ENCODE data around the gene RARRES1.
A peak's percentile ranks its signal among the peaks of the same experiment; 100 is the strongest.

Gene RARRES1, protein sequence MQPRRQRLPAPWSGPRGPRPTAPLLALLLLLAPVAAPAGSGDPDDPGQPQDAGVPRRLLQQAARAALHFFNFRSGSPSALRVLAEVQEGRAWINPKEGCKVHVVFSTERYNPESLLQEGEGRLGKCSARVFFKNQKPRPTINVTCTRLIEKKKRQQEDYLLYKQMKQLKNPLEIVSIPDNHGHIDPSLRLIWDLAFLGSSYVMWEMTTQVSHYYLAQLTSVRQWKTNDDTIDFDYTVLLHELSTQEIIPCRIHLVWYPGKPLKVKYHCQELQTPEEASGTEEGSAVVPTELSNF

DNA sequence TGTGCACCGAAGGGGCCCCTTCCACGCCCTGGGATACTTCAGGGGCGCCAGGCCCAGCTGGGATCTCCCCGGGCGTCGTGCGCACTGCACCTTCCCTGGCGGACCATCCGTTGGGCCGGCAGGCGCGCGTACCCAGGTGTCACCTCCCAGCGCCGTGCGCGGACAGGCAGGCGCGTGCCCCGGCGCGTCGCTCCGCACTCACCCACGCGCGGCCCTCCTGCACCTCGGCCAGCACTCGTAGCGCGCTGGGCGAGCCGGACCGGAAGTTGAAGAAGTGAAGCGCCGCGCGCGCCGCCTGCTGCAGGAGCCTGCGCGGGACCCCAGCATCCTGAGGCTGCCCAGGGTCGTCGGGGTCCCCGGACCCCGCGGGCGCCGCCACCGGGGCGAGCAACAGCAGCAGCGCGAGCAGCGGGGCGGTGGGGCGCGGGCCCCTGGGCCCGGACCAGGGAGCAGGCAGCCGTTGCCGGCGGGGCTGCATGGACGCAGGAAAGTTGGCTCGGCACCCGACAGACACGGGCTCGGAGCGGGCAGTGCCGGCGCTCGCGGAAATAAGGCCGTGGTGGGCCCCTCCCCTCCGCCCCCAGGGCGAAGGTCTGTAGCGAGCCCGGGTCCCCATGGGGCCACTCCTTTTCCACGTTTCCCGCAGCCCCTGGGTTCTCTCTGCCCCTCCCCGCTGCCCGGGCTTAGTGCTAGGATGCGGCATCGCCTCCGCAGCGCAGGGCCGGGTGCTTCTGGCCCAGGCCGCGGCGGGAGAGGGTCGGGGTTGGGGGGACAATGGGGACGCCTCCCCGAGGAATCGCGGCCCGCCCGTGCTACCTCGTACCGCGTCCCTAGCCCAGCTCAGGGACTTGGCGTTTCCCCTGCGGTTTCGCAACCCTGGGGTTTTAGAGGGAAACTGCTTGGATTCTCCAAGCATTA, at the start of gene RARRES1:
RARRES1 (minus strand) TSS at position 520 of the 918 bp plus-strand sequence; CDS start at position 478, 42 bp downstream.
- DNase-seq = peak; percentile 27

DNA sequence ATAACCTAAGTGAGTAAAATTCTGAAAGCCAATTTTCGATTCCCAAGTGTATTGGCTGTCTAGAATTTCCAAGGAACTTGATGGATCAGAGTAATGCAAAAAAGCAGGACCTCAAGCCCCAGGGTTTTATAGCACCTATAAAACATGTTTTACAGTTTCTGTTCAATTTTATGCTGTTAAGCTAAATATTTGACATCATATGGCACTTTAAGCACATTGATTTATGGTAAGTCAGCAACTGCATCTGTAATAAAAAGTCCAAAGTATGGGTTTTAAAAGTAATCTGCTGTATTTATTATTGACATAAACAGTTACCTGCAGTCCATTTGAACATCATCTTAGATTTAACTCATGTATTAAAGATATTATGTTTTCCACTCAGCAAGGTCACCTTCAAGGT, 49.6 kb upstream of the RARRES1 start:
- no peak for DNase-seq

DNA sequence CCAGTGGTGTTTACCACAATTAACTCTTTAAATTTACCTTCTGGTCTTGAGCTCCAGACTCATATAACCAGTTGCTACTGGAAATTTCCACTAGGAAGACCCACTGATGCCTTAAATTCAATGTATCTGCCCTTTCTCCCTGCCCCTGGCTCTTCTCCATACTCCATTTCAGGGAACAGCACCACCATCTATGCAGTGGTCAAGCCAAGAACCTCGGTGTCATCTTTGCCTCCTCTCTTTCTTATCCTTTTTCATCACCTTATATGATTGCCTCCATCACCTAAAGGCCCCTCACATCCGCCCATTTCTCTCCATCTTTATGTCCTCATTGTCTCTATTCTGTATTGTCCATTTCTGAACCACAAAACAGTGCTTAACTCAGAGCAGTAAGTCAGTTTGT, 48.9 kb upstream of the RARRES1 start:
- DNase-seq = no peak

DNA sequence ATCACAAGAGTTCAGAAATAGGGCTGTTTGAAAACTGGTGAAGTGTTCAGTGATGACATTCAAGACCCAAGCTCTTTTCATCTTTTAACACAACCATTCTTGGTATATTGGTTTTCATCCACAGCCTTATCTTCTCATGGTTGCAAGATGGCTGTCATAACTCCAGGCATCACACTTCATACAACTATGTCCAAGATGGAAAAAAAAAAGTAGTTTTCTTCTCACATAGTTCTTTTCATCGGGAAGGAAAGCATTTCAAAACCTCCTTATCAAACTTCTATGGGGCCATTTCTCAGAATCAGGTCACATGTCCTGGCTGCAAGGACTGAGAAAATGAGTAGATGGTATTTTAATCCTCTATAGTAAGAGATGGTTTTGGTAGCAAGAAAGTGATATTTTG, 48.5 kb upstream of the RARRES1 start:
- no peak for DNase-seq

DNA sequence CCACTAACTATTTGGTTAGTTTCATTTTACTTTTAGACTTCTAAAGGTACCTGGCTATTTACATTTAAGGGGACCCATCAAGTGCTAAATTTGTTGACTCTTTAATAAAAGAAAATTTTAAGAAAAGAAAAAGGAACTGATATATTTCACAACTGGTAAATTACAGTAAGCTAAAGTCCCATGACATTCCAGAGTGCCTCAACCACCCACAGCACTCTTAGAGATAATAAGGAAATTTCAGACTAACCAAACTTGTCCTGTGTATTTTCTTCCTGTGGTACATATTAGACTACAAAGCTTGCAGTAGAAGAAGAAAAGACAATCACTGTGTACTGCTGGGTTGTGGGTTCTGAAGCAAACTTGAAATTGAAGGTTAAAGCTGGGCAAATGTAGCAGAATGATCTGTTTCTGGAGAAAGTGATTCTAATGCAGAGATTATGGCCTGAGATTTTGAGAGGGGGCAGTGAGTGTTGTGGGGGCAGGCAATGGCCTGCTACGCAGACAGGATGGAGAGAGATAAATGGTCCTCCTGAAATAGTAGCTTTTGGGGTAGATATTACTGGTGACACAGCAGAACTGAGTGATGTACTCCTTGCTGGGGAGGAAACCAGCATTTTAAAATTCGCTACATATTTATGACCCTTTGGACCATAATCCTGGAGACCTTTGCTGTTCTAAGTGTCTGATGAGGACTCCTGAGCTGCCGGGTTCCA, 45.1 kb upstream of the RARRES1 start:
- no peak for DNase-seq

DNA sequence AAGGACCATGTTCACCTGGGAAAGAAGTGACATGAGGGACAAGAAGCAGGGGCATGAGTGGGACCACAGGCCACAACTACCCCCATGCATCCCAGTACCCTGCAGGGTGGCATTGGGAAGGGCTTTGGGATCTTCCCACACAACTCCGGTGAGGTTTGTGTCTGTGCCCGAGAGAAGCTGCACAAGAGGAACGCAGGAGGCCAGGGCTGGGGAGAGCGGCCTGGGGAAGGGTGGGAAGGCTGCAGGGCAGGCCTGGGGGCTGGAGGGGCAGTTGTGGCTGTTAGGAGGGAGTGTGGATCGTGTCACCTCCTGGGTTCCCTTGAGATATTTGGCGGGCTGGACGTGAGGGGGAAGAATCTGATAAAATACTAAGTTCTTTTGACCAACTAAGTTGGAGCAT, 44.3 kb upstream of the RARRES1 start:
- DNase-seq = no peak

DNA sequence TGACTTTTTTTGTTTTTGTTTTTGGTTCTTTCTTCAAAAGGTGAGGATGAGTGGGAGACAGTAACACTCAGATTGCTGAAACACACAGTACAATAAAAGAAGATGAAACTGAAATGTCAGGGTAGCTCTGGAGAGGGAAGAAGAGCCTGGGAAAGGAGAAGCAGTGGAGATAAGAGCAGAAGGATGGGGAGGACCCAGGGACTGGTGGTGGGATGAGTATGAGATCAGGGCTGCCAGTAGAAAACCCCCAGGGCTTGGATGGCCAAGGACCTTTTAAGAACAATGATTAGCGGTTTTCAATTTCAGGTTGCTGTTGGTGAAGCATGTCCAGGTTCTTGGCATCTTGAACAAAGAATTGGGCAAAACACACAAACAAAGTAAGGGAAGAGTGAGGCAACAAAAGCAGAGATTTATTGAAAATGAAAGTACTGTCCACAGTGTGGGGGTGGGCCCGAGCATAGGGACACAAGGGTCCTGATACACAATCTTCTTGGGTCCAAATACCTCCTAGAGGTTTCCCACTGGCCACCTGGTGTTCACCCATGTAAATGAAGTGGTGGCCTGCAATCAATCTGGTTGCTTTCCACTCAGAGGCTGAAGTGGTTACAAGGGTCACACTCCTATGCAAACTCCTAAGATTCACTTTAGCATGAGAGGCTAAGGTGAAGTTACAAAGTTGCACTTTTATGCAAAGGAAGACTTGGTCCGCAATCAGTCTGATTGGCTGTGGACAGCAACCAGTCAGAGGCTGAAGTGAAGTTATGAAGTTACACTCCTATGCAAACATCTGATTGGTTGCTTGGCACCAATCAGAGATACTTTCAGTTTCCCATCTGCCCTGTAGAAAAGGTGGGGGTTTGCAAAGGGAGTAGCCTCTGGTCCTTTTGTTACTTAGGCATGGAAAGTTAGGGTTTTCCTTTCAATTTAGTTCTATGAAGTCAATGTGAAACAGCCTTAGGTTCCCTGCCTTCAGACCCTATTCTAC, 43.5 kb upstream of the RARRES1 start:
- no peak for DNase-seq

DNA sequence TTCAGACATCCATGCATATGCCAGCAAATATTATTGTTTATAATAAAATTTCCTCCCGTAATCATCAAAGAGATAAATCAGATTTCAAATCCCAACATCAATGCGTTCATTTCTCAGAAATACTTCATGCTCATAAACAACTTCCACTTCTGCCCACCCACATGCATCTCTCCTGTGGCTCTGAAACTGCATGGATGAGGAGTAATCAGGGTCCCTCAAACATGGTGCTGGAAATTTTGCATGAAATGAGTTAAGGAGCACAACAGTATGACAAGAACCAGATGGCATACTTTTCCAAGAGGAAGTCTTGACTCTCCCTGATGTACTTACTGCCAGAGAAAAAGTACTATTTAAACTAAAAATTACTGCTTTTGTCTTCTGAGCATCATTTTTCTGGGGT, 42.7 kb upstream of the RARRES1 start:
- DNase-seq = no peak

DNA sequence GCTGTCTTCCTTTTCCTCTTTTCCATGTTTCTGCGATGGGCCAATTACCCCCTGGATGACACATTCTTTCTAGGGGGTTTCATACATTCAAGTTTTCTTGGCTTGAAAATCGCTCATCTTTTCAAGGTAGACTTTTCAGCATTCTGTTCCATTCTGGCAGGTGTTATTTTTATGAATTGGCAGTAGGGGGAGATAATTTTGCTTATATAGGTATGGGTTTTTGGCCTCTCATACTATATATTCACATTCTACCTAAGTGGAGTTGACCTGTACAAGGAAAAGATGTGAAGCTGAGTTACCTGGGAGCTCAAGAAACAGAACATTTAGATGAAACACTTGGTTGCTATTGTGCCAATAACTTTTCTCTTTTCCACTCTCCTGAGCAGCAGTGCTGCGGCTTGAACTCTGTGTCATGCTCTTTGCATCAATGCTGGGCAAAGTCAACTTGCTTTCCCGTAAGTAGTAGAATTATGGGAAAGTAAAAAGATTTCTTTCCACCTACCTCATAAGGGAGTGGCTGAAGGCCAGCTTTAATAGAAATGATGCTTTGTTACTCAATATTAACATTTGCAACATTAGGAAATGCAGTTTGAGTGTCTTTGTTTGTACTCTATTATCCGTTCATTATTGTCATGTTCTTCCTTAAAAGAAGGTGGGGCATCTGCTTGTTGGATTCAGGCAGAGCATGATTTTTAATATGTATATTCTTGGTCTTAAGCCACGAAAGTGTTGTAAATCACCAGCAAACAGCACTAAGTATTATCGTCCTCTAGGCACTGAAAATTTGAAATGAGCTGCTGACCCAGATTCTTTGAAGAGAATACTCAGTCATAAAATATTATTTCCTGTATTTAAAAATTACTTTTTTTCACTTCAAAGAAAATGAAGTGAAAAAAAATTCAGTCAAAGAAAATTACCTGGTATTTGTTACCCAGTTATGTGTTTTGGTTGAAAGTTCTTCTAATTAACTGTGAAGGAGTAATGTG, 41.9 kb upstream of the RARRES1 start:
- no peak for DNase-seq

DNA sequence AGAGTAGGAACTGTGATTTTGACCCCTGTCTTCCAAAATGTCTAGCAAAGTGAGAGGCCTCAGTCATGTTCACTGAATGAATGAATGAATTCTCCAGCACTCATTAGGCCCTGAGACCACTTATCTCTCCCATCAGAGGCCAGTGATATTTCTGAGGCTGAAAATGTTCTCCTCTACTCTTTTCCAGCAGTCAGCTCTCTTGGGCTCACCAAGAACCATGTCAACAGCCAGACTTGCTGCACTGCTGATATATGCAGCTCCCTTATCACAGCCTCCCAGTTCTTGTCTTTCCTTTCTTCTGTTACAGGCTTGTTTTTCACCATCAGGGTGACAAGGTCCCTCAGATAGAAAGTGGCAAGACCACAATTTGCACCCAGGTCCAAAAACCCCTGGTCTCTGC, 40.9 kb upstream of the RARRES1 start:
- no peak for DNase-seq

DNA sequence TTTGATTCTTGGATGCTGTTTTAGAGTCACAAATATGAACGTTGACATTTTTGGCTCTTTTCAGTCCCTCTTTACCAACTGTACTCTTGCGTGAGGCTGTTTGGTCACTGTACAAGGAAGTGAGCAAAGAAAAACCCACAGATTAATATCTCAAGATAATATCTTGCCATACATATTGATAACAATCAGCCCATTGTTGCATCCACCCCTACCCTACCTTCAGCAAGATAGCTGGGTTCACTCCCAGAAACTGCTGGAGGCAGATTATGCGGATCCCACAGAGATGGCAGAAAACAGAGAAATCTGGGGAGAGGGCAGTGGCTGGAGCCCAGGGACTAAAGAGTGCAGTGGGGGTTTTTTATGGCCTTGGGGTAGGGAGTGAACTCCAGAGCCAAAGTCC, 39.7 kb upstream of the RARRES1 start:
- DNase-seq = no peak

DNA sequence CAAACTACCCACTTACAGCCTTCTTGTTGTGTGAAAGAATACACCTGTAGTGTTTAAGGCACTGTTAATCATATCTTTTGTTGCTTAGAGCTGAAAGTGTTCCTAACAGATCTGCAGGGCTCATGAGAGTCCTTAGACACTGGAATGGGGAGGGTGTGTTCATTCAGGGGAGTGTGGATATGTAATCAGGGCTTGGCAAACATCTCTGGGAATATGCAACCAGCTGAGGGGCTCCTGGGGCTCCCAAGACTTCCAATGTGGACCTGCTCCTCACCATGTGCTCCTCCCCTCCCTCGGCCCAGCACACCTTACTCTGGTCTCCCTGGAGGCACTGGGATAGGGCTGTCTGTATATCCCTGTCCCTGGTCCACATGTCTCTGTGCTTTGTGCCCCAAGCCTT, 39.3 kb upstream of the RARRES1 start:
- no peak for DNase-seq

DNA sequence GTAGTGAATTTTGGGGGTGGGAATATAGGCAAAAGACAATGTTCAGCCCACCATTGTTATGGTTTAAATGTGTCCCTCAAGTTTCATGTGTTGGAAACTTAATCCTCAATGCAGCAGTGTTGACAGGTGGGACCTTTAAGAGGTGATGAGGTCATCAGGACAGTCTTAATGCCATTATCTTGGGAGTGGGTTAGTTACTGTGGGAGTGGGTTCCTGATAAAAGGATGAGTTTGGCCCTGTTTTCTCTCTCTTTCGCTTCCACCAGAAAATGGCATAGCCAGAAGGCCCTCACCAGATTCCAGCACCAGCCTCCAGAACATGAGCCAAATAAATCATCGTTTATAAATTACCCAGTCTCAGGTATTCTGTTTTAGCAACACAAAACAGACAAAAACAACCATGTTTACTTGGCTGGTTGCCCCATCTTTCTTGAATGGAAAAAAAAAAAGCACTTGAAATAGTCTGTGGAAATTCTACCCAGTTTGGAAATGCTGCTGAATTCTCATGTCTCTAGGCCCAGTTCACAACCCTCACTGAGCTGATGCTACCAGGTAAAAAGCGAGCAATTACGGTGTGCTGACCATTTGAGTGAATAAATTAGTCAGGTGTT, 38.6 kb upstream of the RARRES1 start:
- DNase-seq = no peak

DNA sequence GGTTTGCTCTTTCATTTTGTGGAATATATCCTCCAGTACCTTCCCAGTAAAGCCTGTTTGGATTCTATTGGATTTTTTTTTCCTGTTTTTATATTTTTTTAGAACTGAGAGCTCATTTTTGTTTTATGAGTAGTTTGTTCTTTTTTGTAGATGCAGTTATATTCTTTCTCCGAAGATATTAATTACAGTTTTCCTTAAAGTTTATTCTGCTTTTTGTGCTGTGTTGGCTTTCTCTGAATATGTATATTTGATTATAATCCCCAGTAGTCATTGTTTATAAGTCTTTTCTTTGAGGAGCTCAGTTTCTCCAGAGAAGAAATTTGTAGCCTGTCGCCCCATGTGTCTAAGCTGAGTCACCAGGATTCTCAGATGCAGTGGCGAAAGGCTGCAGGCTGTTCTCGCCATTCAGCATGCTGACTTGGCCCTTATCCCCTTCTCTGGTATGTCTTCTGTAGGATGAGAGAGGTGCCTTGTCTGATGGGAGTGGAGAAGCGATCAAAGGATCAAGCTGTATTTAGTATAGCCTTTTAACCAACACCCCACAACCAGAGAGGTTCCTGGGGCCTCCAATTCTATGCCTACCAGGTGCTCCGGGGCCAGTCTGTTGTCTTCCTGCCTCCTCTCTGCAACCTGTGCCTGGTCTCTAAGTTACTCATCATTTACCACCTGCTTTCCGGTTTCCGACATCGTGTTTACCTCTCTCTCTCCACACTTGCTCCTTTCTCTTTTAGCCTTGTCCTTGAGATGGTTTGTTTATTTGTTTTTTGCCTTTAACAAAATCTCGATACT, 37.9 kb upstream of the RARRES1 start:
- no peak for DNase-seq

DNA sequence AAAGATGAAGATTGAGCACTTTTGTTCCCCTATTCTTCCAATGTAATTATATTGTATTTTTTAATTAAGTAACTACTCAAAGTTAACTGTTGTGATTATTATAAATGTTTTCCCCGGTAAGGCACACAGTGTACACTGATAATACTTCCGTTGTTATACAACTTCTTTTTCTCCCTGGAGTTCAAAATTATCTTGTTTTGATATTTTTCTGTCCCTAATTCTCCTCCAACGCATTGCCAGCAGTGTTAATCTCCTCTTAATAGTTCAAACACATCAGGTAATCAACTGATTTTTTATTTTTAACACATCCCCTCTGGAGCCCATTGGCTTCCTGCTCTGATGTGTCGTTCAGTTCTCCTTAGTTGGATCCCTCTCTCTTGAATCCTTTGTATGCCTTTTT, 37.3 kb upstream of the RARRES1 start:
- DNase-seq = no peak

DNA sequence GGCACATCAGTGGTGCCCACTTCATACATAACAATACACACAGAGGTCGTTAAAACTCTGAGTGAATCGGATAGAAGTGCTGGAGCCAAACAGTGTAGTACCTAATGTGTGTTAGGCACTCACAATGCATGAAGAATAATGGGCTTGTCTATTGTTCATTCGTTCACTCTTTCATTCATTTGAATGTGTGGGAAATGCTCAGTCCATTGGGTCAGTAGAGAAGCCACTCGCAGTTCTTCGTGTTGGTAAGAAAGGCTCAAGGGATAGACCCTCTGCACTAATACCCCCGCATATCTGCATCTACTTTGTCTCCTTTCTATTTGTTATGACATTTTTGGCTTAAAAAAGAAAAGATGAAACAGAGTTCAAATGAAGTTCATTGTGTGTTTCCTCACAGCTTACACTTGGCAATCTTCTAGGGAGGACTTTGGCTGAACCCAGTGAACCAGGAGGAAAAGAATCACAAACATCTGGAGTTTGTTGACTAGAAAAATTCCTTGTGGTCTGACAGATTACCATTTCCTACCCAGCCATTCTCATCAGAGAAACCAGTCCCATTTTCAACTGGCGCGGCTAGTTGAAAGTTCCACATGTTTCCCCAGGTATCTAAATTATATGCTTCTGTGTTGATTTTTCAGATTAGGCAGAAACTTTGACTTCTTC, 36.8 kb upstream of the RARRES1 start:
- DNase-seq = no peak

DNA sequence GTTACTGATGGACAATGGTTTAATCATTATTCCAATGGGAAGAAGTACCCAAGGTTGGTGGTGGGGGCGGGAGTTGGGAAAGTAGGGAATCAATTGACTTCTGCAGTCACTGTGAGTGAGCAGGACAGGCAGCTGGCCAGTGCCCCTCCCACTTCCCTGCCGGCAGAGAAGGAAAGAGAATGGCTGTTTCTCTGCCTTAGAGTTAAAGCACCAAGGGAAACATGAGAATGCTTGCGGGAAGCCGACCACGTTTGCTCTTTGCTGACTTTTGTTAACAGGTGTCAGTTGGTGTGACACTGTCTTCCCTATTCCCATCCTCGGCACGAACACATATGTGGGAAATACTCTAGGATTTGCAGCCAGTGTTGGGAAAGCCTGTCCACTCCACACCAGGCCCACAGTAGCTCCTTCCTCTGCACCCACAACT, 36.1 kb upstream of the RARRES1 start:
- no peak for DNase-seq

DNA sequence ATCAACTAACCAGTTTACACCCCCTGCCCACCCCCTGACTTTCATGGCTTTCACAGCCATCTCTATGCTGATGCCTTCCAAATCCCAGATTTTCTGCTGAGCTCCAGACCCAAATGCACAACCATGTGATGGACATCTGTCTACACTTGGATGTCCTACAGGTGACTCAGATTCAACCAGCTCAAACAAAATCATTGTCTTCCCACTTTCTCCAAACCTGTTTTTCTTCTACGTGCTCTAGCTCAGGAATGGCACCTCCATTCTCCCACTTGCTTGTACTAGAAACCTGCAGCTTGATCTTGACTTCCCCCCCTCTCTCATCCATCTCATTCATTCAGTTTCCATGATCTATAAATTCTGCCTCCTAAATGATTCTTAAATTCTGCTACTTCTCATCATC, 34.1 kb upstream of the RARRES1 start:
- no peak for DNase-seq

DNA sequence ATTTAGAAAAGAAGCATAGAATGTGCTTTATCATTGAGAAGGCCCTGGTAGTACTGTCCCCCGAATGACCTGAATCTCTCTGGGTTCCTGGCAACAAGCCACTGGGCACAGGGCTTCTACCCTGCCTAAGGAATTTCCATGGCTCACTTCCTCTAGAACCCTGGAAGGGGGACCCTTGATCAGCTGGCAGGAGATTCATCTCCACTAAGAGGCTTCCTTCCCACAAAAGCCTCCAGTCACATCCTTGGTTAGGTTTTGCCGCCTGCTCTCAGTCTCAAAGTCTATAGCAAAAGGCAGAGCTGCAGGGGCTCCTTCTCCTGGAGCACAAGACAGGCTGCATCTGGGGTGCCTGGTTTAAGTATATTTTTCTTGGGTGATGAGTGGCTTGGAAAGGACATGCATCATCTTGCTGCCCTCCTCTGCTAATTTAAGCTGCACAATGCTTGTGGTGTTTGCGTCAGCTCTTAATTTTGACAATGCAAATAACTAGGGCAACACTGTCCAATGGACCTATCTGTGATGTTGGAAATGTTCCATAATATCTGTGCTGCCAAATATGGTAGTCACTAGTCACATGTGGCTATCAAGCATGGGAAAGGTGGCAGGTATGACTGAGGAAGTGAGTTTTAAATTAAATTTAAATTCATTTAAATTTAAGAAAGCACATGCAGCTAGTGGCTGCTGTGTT, 33.4 kb upstream of the RARRES1 start:
- DNase-seq = no peak
